CD4-positive, alpha-beta memory T cell (primary cell): Measurements from ENCODE around the gene GEMIN4. TPM values are rescaled to one million over a fixed set of nuclear protein-coding genes. Genes with fewer than 3 reads are reported as not detected.

Experiments
- CTCF ChIA-PET: fragments of 350-600 bp; sonication (Branson Sonifier 250); formaldehyde crosslinking; loops from one replicate; lab custom pipeline; 2021; ENCODE audit warnings: inconsistent platforms; ENCODE audit not compliant: partially characterized antibody; lab: Charles Lee
- POLR2A ChIA-PET: fragments of 350-600 bp; sonication (Branson Sonifier 250); formaldehyde crosslinking; loops from one replicate; lab custom pipeline; 2021; ENCODE audit not compliant: partially characterized antibody; lab: Charles Lee
- DNase-seq, 5 donors: peaks; one replicate each; pipeline versions ENCODE4 v3.0.0 to v3.0.0-alpha.2; 2020 to 2022; ENCODE audit warnings: mixed read lengths in 1 of 5
- H3K27ac ChIP-seq: one replicate; pipeline ENCODE4 v1.7.0; 2013; ENCODE audit warnings: low read depth, low read length
- H3K27me3 ChIP-seq: 2 replicates; pipeline ENCODE4 v1.7.0; 2013; ENCODE audit warnings: mild to moderate bottlenecking, low read length, moderate library complexity; ENCODE audit not compliant: insufficient read depth
- H3K36me3 ChIP-seq: 2 replicates; pipeline ENCODE4 v1.7.0; 2013; ENCODE audit warnings: mild to moderate bottlenecking, low read length, moderate library complexity; ENCODE audit not compliant: insufficient read depth
- H3K4me1 ChIP-seq: 2 replicates; pipeline ENCODE4 v1.7.0; 2013; ENCODE audit warnings: mild to moderate bottlenecking, low read length, moderate library complexity; ENCODE audit not compliant: insufficient read depth
- H3K4me3 ChIP-seq, 2 donors: one replicate each; pipeline ENCODE4 v1.7.0; 2013; ENCODE audit warnings: low read length in 2 of 2, mild to moderate bottlenecking in 1 of 2
- H3K9me3 ChIP-seq, 2 donors: one replicate each; pipeline ENCODE4 v1.7.0; 2013; ENCODE audit warnings: low read length in 2 of 2, control low read depth in 1 of 2; ENCODE audit not compliant: control insufficient read depth in 1 of 2
- H3K27ac Mint-ChIP-seq, 7 donors: one replicate each; pipeline ENCODE4 v1.8.0; 2020 to 2021; ENCODE audit warnings: mixed read lengths in 7 of 7, mild to moderate bottlenecking in 6 of 7, inconsistent platforms in 3 of 7, moderate library complexity in 3 of 7
- H3K27me3 Mint-ChIP-seq, 2 donors: one replicate each; pipeline ENCODE4 v1.8.0; 2020 to 2021; ENCODE audit warnings: mixed read lengths in 2 of 2
- H3K36me3 Mint-ChIP-seq, 2 donors: one replicate each; pipeline ENCODE4 v1.8.0; 2020 to 2021; ENCODE audit warnings: mixed read lengths in 2 of 2, inconsistent platforms in 1 of 2, mild to moderate bottlenecking in 1 of 2
- H3K4me1 Mint-ChIP-seq, 4 donors: one replicate each; pipeline ENCODE4 v1.8.0; 2020 to 2021; ENCODE audit warnings: mixed read lengths in 4 of 4, mild to moderate bottlenecking in 1 of 4
- H3K4me3 Mint-ChIP-seq, 8 donors: one replicate each; pipeline ENCODE4 v1.8.0; 2020 to 2021; ENCODE audit warnings: mixed read lengths in 8 of 8, mild to moderate bottlenecking in 7 of 8, moderate library complexity in 6 of 8, inconsistent platforms in 3 of 8
- H3K9me3 Mint-ChIP-seq, 8 donors: one replicate each; pipeline ENCODE4 v1.8.0; 2020 to 2021; ENCODE audit warnings: mixed read lengths in 8 of 8, mild to moderate bottlenecking in 5 of 8, inconsistent platforms in 3 of 8, moderate library complexity in 1 of 8
- intact Hi-C: fragments of 100-400 bp; cut with micrococcal nuclease; formaldehyde crosslinking; loops from one replicate; pipeline ENCODE4 v1.15.1; 2023
- polyA plus RNA-seq, 2 donors: library from polyadenylated mRNA; unstranded; fragments of 300-500 nt; fragmentation: Illumina TruSeq; gene quantifications; one replicate each; pipeline ENCODE4 v1.2.3, GENCODE V29; 2021
- total RNA-seq, 2 experiments: library from RNA; stranded (reverse); gene quantifications; one replicate each; pipeline ENCODE4 v1.2.3, GENCODE V29; 2021

The GEMIN4 gene
- total and polyA plus RNA-seq, 4 experiments from 2014 or later: 20.6 to 24.7 (median 23.9) TPM

DNA sequence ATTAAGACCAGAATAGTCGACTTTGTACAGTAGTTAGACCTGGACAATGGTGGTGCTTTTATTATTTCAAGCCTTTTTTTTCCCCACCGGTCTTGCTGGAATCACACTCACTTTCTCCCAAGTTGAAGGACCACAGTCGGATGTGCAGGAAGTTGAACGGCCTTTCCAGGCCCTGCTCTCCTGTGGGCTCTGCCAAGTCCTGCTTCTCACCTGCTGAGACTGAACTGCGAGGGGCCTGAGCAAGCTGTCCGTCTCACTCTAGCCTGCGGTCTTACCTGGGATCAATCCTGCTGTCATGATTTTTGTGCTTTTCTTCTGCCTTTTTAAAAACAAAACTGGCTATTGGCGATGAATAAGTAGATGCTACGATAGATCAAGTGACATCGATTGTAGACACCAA lies 18.3 kb downstream of the GEMIN4 start:
- Histone ChIP-seq H3K36me3 (no peaks in the 10 kb centered on the region), H3K4me1 (peaks cover 5% of the 10 kb centered on the region), H3K4me3 (no peak overlapping the region), H3K9me3 (no peaks in the 10 kb centered on the region), H3K27me3 (no peaks in the 10 kb centered on the region), H3K27ac (no peak overlapping the region)
- Mint-ChIP-seq H3K9me3 (no peaks in the 10 kb centered on the region), H3K36me3 (no peaks in the 10 kb centered on the region), H3K4me1 (peaks cover 0 to 11% (median 5%) of the 10 kb centered on the region in 4 donors), H3K4me3 (peak overlapping the region; percentile 37 to 83 (median 79)), H3K27me3 (peaks cover 0 to 2% of the 10 kb centered on the region in 2 donors), H3K27ac (peak overlapping the region in 3 of 7 donors; percentile 41 to 74 (median 62))
- CTCF ChIA-PET: interaction anchor here (1.2 kb wide), 1 partner anchor 21 kb away, joined by 5 read pairs; no protein-coding TSS in a partner anchor
- no peak for DNase-seq
- intact Hi-C loops: loop anchor here (2.0 kb wide), 1 partner anchor 19 kb away; the partner anchor contains the start of gene GEMIN4
- POLR2A ChIA-PET: interaction anchor here (0.7 to 1.0 kb wide), 2 partner anchors 18 to 19 kb away, joined by 3 to 5 read pairs; no protein-coding TSS in a partner anchor

GRCh38 chr17:732902-733720 lies 19.0 kb downstream of the GEMIN4 start:
- H3K27me3 ChIP-seq: no peaks in the 10 kb centered on the region
- ChIA-PET POLR2A (interaction anchor here (0.7 to 1.0 kb wide), 2 partner anchors 18 to 20 kb away, joined by 3 to 5 read pairs; no protein-coding TSS in a partner anchor), CTCF (interaction anchor here (1.2 kb wide), 1 partner anchor 22 kb away, joined by 5 read pairs; no protein-coding TSS in a partner anchor)
- peak overlapping the region in 1 of 2 donors; percentile 32 for H3K4me3 ChIP-seq
- Mint-ChIP-seq H3K9me3 (no peaks in the 10 kb centered on the region), H3K36me3 (no peaks in the 10 kb centered on the region), H3K4me3 (peak overlapping the region; percentile 79 to 86 (median 80)), H3K27ac (peak overlapping the region in 3 of 7 donors; percentile 29 to 71 (median 63)), H3K4me1 (peaks cover 0 to 11% (median 5%) of the 10 kb centered on the region in 4 donors), H3K27me3 (peaks cover 0 to 4% of the 10 kb centered on the region in 2 donors)
- H3K27ac ChIP-seq: no peak overlapping the region
- intact Hi-C loops: loop anchor here (2.0 kb wide), 1 partner anchor 20 kb away; the partner anchor contains the start of gene GEMIN4
- H3K36me3 ChIP-seq: no peaks in the 10 kb centered on the region
- H3K9me3 ChIP-seq: no peaks in the 10 kb centered on the region
- DNase-seq: peak in 1 of 5 donors; percentile 15
- peaks cover 5% of the 10 kb centered on the region for H3K4me1 ChIP-seq

- peaks cover 0 to 1% (median 0%) of the 10 kb centered on the region in 8 donors for H3K9me3 Mint-ChIP-seq
- intact Hi-C loops: loop anchor here (2.0 kb wide), 1 partner anchor 21 kb away; the partner anchor contains the start of gene GEMIN4
- POLR2A ChIA-PET: interaction anchor here (1.0 kb wide), 1 partner anchor 20 kb away, joined by 5 read pairs; no protein-coding TSS in a partner anchor
These were observed 19.8 kb downstream of the GEMIN4 start, which contains the start of gene TLCD3A for GRCh38 chr17:732067-732901. Gene TLCD3A, plus strand, starts transcription at chr17:732596. Its CDS starts 52 bp downstream, at chr17:732648.

DNA sequence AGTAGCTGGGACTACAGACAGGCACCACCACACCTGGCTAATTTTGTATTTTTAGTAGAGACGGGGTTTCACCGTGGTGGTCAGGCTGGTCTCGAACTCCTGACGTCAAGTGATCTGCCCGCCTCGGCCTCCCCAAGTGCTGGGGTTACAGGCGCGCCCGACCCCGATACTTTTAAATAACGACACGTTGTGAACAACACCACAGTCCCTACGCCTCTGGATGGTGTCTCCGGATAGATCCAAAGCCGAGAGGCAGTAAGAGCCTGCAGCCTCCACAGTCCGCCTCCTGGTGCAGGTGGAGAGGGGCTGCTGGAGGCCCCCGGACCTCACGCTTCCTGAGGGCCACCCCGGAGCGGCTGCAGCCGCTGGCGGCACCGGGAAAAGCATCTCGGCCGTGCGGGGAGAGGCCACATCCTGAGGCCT lies 20.4 kb downstream of the GEMIN4 start:
- Histone ChIP-seq H3K4me1 (peaks cover 5% of the 10 kb centered on the region), H3K27me3 (no peaks in the 10 kb centered on the region), H3K9me3 (no peaks in the 10 kb centered on the region), H3K4me3 (peak overlapping the region in 1 of 2 donors; percentile 46), H3K27ac (no peak overlapping the region), H3K36me3 (no peaks in the 10 kb centered on the region)
- Mint-ChIP-seq H3K9me3 (peaks cover 0 to 1% (median 0%) of the 10 kb centered on the region in 8 donors), H3K27me3 (peaks cover 2 to 8% of the 10 kb centered on the region in 2 donors), H3K4me1 (peaks cover 0 to 11% (median 5%) of the 10 kb centered on the region in 4 donors), H3K27ac (peak overlapping the region in 1 of 7 donors; percentile 6), H3K4me3 (peak overlapping the region; percentile 49 to 73 (median 67)), H3K36me3 (no peaks in the 10 kb centered on the region)
- ChIA-PET POLR2A (no interaction called here), CTCF (no interaction called here)
- no peak for DNase-seq
- intact Hi-C loops: loop anchor here (2.0 kb wide), 1 partner anchor 21 kb away; the partner anchor contains the start of gene GEMIN4

More at GRCh38 chr17:732067-732901, 19.8 kb downstream of the GEMIN4 start, which contains the start of gene TLCD3A:
- Histone ChIP-seq H3K4me3 (peak within 1 kb of the TSS in 1 of 2 donors; percentile 46), H3K4me1 (peaks cover 5% of the 10 kb centered on the region), H3K9me3 (no peaks in the 10 kb centered on the region), H3K27ac (no peak within 1 kb of the TSS), H3K36me3 (no peaks in the 10 kb centered on the region), H3K27me3 (no peaks in the 10 kb centered on the region)
- H3K27me3 Mint-ChIP-seq: peaks cover 0 to 4% of the 10 kb centered on the region in 2 donors
- H3K4me1 Mint-ChIP-seq: peaks cover 0 to 11% (median 5%) of the 10 kb centered on the region in 4 donors
- CTCF ChIA-PET: interaction anchor here (1.2 kb wide), 1 partner anchor 23 kb away, joined by 5 read pairs; no protein-coding TSS in a partner anchor
- peak within 1 kb of the TSS in 4 of 7 donors; percentile 6 to 71 (median 46) for H3K27ac Mint-ChIP-seq
- peak within 1 kb of the TSS; percentile 79 to 86 (median 80) for H3K4me3 Mint-ChIP-seq
- DNase-seq: peak; percentile 34 to 58 (median 39)
- H3K36me3 Mint-ChIP-seq: no peaks in the 10 kb centered on the region

DNA sequence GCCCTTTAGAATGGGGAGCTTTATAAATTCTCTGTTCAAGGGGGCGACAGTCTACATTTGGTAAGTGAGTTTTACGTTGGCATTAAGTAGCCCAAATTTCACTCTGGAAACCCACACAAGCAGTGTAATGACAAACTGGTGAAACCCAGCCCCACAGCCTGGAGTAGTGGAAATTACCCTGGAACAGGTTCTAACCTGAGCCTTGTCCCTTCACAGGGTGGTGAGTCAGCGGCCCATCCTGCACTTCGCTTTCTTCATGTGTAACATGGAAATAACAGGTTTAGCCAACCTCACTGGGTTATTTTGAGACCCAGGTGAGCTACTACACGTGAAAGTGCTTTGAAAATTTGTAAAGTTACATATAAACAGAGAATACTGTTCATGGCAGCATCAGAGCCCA lies 23.2 kb downstream of the GEMIN4 start:
- Histone ChIP-seq H3K27ac (no peak overlapping the region), H3K27me3 (no peaks in the 10 kb centered on the region), H3K36me3 (no peaks in the 10 kb centered on the region), H3K9me3 (no peaks in the 10 kb centered on the region), H3K4me3 (no peak overlapping the region), H3K4me1 (peaks cover 5% of the 10 kb centered on the region)
- ChIA-PET CTCF (no interaction called here), POLR2A (no interaction called here)
- peaks cover 2 to 8% of the 10 kb centered on the region in 2 donors for H3K27me3 Mint-ChIP-seq
- no peak for DNase-seq
- peaks cover 0 to 1% (median 0%) of the 10 kb centered on the region in 8 donors for H3K9me3 Mint-ChIP-seq
- no peak overlapping the region for H3K4me3 Mint-ChIP-seq
- H3K4me1 Mint-ChIP-seq: peaks cover 0 to 10% (median 5%) of the 10 kb centered on the region in 4 donors
- intact Hi-C loops: no loop called here
- no peak overlapping the region for H3K27ac Mint-ChIP-seq
- no peaks in the 10 kb centered on the region for H3K36me3 Mint-ChIP-seq

DNA sequence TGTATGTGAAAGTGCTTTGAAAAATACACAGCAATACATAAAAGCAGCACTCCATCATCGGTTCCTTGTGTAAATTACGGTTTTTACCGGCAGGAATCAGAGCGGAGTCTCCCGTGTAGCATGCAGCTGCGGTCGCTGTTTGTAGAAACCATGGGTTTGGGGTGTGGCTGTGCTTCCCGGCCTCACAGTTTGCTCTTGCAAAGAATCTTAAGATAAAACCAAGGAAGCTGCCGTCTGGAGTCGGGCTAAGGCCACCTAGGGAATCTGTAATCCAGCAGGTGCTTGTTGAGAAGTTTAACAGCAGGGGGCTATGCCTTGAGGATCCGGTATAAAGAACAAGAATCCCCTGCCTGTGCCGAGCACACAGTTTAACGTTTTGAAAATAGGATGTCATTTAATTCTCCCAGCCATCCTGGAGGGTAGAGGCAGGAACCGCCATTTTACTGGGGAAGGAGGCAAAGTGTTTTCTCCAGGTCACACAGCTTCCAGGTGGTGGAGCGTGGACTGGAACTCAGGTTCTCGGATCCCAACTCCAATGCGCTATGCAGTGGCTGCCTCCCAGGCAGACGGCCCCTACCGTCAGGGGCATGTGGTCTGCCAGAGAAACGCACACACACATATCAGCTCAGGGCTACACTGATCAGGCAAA lies 25.7 kb downstream of the GEMIN4 start:
- POLR2A ChIA-PET: no interaction called here
- no peak overlapping the region for H3K4me3 Mint-ChIP-seq
- CTCF ChIA-PET: no interaction called here

More for the DNA sequence above, 25.7 kb downstream of the GEMIN4 start:
- Histone ChIP-seq H3K9me3 (no peaks in the 10 kb centered on the region), H3K36me3 (no peaks in the 10 kb centered on the region), H3K4me3 (no peak overlapping the region), H3K27me3 (no peaks in the 10 kb centered on the region), H3K27ac (no peak overlapping the region), H3K4me1 (no peaks in the 10 kb centered on the region)
- DNase-seq: no peak
- H3K4me1 Mint-ChIP-seq: peaks cover 0 to under 1% (median 0%) of the 10 kb centered on the region in 4 donors
- no peaks in the 10 kb centered on the region for H3K36me3 Mint-ChIP-seq
- intact Hi-C loops: no loop called here
- H3K27ac Mint-ChIP-seq: no peak overlapping the region
- H3K9me3 Mint-ChIP-seq: peaks cover 0 to 1% (median 0%) of the 10 kb centered on the region in 8 donors
- peaks cover 2 to 8% of the 10 kb centered on the region in 2 donors for H3K27me3 Mint-ChIP-seq
